Gastrocnemius medialis (tissue), 4 donors: ENCODE results near the gene FUZ. TPM values are rescaled to one million over a fixed set of nuclear protein-coding genes. Genes with fewer than 3 reads are reported as not detected.

Source experiments
- ATAC-seq, 2 donors: fragments of 150-250 bp; one replicate each; pipeline ENCODE4 v1.9.1; 2016
- DNase-seq, 2 donors: peaks; one replicate each; pipeline ENCODE4 v3.0.0-alpha.2; 2019
- H3K27ac ChIP-seq, 4 donors: fragments of 200-600 bp; sonication (generic); 1 replicate in 1 of 4; 2 replicates in 3 of 4; pipeline ENCODE4 v1.5.1; 2016 to 2018; ENCODE audit warnings: mild to moderate bottlenecking in 2 of 4, moderate library complexity in 1 of 4
- H3K27me3 ChIP-seq, 3 donors: fragments of 200-600 bp; sonication (generic) in 2 of 3; 1 replicate in 1 of 3; 2 replicates in 2 of 3; pipeline versions ENCODE4 v1.5.1 to v1.6.0; 2016 to 2019; ENCODE audit warnings: mild to moderate bottlenecking in 1 of 3, moderate library complexity in 1 of 3
- H3K36me3 ChIP-seq, 2 donors: fragments of 200-600 bp; sonication (generic) in 1 of 2; one replicate each; pipeline ENCODE4 v1.5.1; 2017 to 2018
- H3K4me1 ChIP-seq, 2 donors: fragments of 200-600 bp; sonication (generic) in 1 of 2; one replicate each; pipeline ENCODE4 v1.5.1; 2016 to 2017; ENCODE audit warnings: mild to moderate bottlenecking in 2 of 2
- H3K4me3 ChIP-seq, 4 donors: fragments of 200-600 bp; sonication (generic) in 3 of 4; 1 replicate in 1 of 4; 2 replicates in 3 of 4; pipeline ENCODE4 v1.5.1; 2016 to 2019; ENCODE audit warnings: mild to moderate bottlenecking in 2 of 4
- H3K9me3 ChIP-seq, 3 donors: fragments of 200-600 bp; sonication (generic) in 2 of 3; 1 replicate in 1 of 3; 2 replicates in 2 of 3; pipeline ENCODE4 v1.5.1; 2016 to 2019
- CTCF ChIP-seq, 5 experiments: fragments of 450-650 bp in 3 of 5; fragments of 200-600 bp in 2 of 5; sonication (generic) in 2 of 5; IDR thresholded peaks in 4 of 5; conservative IDR thresholded peaks in 1 of 5; 1 replicate in 4 of 5; 2 replicates in 1 of 5; pipeline ENCODE4 v1.5.1; 2016 to 2019; ENCODE audit warnings: antibody characterized with exemption in 5 of 5, mild to moderate bottlenecking in 3 of 5, moderate library complexity in 3 of 5
- POLR2A ChIP-seq, 2 donors: fragments of 450-650 bp; IDR thresholded peaks; one replicate each; pipeline ENCODE4 v1.6.1; 2017; ENCODE audit warnings: antibody characterized with exemption in 2 of 2, mild to moderate bottlenecking in 2 of 2, moderate library complexity in 2 of 2
- in situ Hi-C, 4 donors: fragments of 200-750 bp; cut with MboI; loops; one replicate each; pipeline versions ENCODE4 v1.15.0 to v1.8.0; 2017; ENCODE audit warnings: low sequenced_read_pairs in 4 of 4
- intact Hi-C: fragments of 100-400 bp; cut with DNase I; formaldehyde crosslinking; loops from one replicate; pipeline ENCODE4 v1.15.1; 2023; ENCODE audit warnings: low total_unique reads
- total RNA-seq, 4 donors: library from RNA; depleted of rRNA; stranded (reverse); fragments of >200 nt; gene quantifications; one replicate each; pipeline versions ENCODE4 v1.1.0 to v1.2.3, GENCODE V29; 2016

FUZ gene
- total RNA-seq, 4 donors from 2014 or later: 14.2 to 35.5 (median 26.0) TPM

- intact Hi-C loops: no loop called here
- no peaks in the 10 kb centered on the region for H3K9me3 ChIP-seq
- no peak overlapping the region for H3K27ac ChIP-seq
- no peak for TF ChIP-seq POLR2A (IDR thresholded peaks at IDR 0.05)
- TF ChIP-seq CTCF (IDR thresholded peaks at IDR 0.05 in 4 of 5, conservative IDR thresholded peaks at IDR 0.05 in 1 of 5): no peak
- no peak for DNase-seq
- no peak overlapping the region for H3K4me3 ChIP-seq
- H3K4me1 ChIP-seq: peaks cover 0 to 12% of the 10 kb centered on the region in 2 donors
- H3K27me3 ChIP-seq: no peaks in the 10 kb centered on the region
- peaks cover 0 to 64% of the 10 kb centered on the region in 2 donors for H3K36me3 ChIP-seq
- in situ Hi-C loops: no loop called here
- ATAC-seq: no peak
Observed at GRCh38 chr19:49800771-49801170, 12.3 kb downstream of the FUZ start.

GRCh38 chr19:49799798-49800376 lies 13.2 kb downstream of the FUZ start:
- in situ Hi-C loops (no loop called here), intact Hi-C loops (no loop called here)
- Histone ChIP-seq H3K9me3 (no peaks in the 10 kb centered on the region), H3K27ac (no peak overlapping the region), H3K4me3 (no peak overlapping the region), H3K36me3 (peaks cover 0 to 73% of the 10 kb centered on the region in 2 donors), H3K27me3 (no peaks in the 10 kb centered on the region), H3K4me1 (peaks cover 0 to 12% of the 10 kb centered on the region in 2 donors)
- ATAC-seq (no peak), DNase-seq (no peak)
- no peak for TF ChIP-seq POLR2A (IDR thresholded peaks at IDR 0.05)
- TF ChIP-seq CTCF (IDR thresholded peaks at IDR 0.05 in 4 of 5, conservative IDR thresholded peaks at IDR 0.05 in 1 of 5): no peak

GRCh38 chr19:49799271-49799797 lies 13.8 kb downstream of the FUZ start:
- DNase-seq (no peak), ATAC-seq (no peak)
- Histone ChIP-seq H3K9me3 (no peaks in the 10 kb centered on the region), H3K27ac (no peak overlapping the region), H3K4me3 (no peak overlapping the region), H3K27me3 (no peaks in the 10 kb centered on the region), H3K4me1 (peaks cover 0 to 12% of the 10 kb centered on the region in 2 donors), H3K36me3 (peaks cover 0 to 78% of the 10 kb centered on the region in 2 donors)
- intact Hi-C loops: no loop called here
- in situ Hi-C loops: no loop called here
- TF ChIP-seq CTCF (IDR thresholded peaks at IDR 0.05 in 4 of 5, conservative IDR thresholded peaks at IDR 0.05 in 1 of 5) (no peak), POLR2A (IDR thresholded peaks at IDR 0.05) (no peak)

GRCh38 chr19:49798574-49798973 lies 14.5 kb downstream of the FUZ start:
- peaks cover 0 to 12% of the 10 kb centered on the region in 2 donors for H3K4me1 ChIP-seq
- no peak overlapping the region for H3K27ac ChIP-seq
- in situ Hi-C loops (no loop called here), intact Hi-C loops (no loop called here)
- H3K36me3 ChIP-seq: peaks cover 0 to 78% of the 10 kb centered on the region in 2 donors
- no peak for TF ChIP-seq POLR2A (IDR thresholded peaks at IDR 0.05)
- no peak for TF ChIP-seq CTCF (IDR thresholded peaks at IDR 0.05 in 4 of 5, conservative IDR thresholded peaks at IDR 0.05 in 1 of 5)
- ATAC-seq (no peak), DNase-seq (no peak)
- no peaks in the 10 kb centered on the region for H3K27me3 ChIP-seq
- no peak overlapping the region for H3K4me3 ChIP-seq
- H3K9me3 ChIP-seq: no peaks in the 10 kb centered on the region
